B cell (primary cell): ENCODE results near the gene C19orf12. TPM values are rescaled to one million over a fixed set of nuclear protein-coding genes. Genes with fewer than 3 reads are reported as not detected.

ENCODE experiments used
- ATAC-seq: fragments of 200-7000 bp; cut with Tn5 transposase; one replicate; pipeline ENCODE4 v1.10.0; 2021; ENCODE audit warnings: low read depth, mild to moderate bottlenecking, moderate number of reproducible peaks, moderate library complexity
- CTCF ChIA-PET: fragments of 350-600 bp; sonication (Branson Sonifier 250); formaldehyde crosslinking; loops from one replicate; lab custom pipeline; 2021; ENCODE audit warnings: antibody characterized with exemption, inconsistent platforms; lab: Charles Lee
- POLR2A ChIA-PET: fragments of 350-600 bp; sonication (Branson Sonifier 250); formaldehyde crosslinking; loops from one replicate; lab custom pipeline; 2021; ENCODE audit warnings: antibody characterized with exemption; lab: Charles Lee
- DNase-seq: peaks from one replicate; pipeline ENCODE4 v3.0.0; 2013
- H2AFZ ChIP-seq: 2 replicates; pipeline ENCODE4 v1.6.1; 2012; ENCODE audit warnings: mild to moderate bottlenecking, low read depth, low read length; ENCODE audit not compliant: insufficient read depth, poor library complexity, severe bottlenecking
- H3K27ac ChIP-seq, 2 donors: 1 replicate in 1 of 2; 2 replicates in 1 of 2; pipeline ENCODE4 v1.5.1; 2012 to 2013; ENCODE audit warnings: low read length in 2 of 2, mild to moderate bottlenecking in 2 of 2, moderate library complexity in 1 of 2
- H3K27me3 ChIP-seq, 4 experiments: fragments of 200-600 bp in 1 of 4; sonication (generic) in 1 of 4; replicated peaks in 1 of 4; 1 replicate in 2 of 4; 2 replicates in 2 of 4; pipeline versions ENCODE4 v1.6.1 to v1.7.0; 2013 to 2016; ENCODE audit warnings: low read length in 3 of 4, mild to moderate bottlenecking in 2 of 4, mixed read lengths in 1 of 4, moderate library complexity in 1 of 4; ENCODE audit not compliant: insufficient read depth in 4 of 4, control insufficient read depth in 3 of 4; ENCODE audit errors: control extremely low read depth in 1 of 4
- H3K36me3 ChIP-seq, 2 experiments: replicated peaks in 1 of 2; 1 replicate in 1 of 2; 2 replicates in 1 of 2; pipeline versions ENCODE4 v1.6.1 to v1.7.1; 2013; ENCODE audit warnings: low read length in 1 of 2; ENCODE audit not compliant: insufficient read depth in 2 of 2, control insufficient read depth in 1 of 2; ENCODE audit errors: control extremely low read depth in 1 of 2, extremely low read depth in 1 of 2
- H3K4me1 ChIP-seq, 2 donors: fragments of 200-600 bp in 1 of 2; sonication (generic) in 1 of 2; 1 replicate in 1 of 2; 2 replicates in 1 of 2; pipeline versions ENCODE4 v1.5.1 to v1.6.1; 2013 to 2017; ENCODE audit warnings: low read length in 2 of 2; ENCODE audit not compliant: control insufficient read depth in 2 of 2, insufficient read depth in 2 of 2
- H3K4me2 ChIP-seq: replicated peaks from 2 replicates; pipeline ENCODE3; 2012; ENCODE audit warnings: mild to moderate bottlenecking, low read depth, low read length; ENCODE audit not compliant: poor library complexity, severe bottlenecking
- H3K4me3 ChIP-seq, 5 experiments: fragments of 200-600 bp in 1 of 5; sonication (generic) in 1 of 5; 1 replicate in 3 of 5; 2 replicates in 2 of 5; pipeline versions ENCODE4 v1.5.1 to v1.7.0; 2011 to 2016; ENCODE audit warnings: low read length in 4 of 5, mild to moderate bottlenecking in 4 of 5, low read depth in 2 of 5, control low read depth in 1 of 5, moderate library complexity in 1 of 5; ENCODE audit not compliant: insufficient read depth in 1 of 5; ENCODE audit errors: control extremely low read depth in 1 of 5, extremely low read depth in 1 of 5
- H3K79me2 ChIP-seq: fragments of 200-600 bp; sonication (generic); one replicate; pipeline ENCODE4 v1.6.0; 2016; ENCODE audit warnings: low read length; ENCODE audit not compliant: control insufficient read depth, insufficient read depth
- H3K9ac ChIP-seq: fragments of 200-600 bp; sonication (generic); 2 replicates; pipeline ENCODE4 v1.6.1; 2017; ENCODE audit warnings: mild to moderate bottlenecking, low read length, moderate library complexity
- H3K9me3 ChIP-seq, 3 donors: one replicate each; pipeline versions ENCODE4 v1.6.1 to v1.7.1; 2013; ENCODE audit warnings: low read length in 2 of 3; ENCODE audit not compliant: control insufficient read depth in 2 of 3, insufficient read depth in 1 of 3; ENCODE audit errors: control extremely low read depth in 1 of 3
- H4K20me1 ChIP-seq: 2 replicates; pipeline ENCODE4 v1.6.0; 2012; ENCODE audit warnings: mild to moderate bottlenecking, low read length; ENCODE audit not compliant: insufficient read depth, control insufficient read depth, poor library complexity, severe bottlenecking
- H3K27ac Mint-ChIP-seq: one replicate; pipeline ENCODE4 v1.8.0; 2021; ENCODE audit warnings: mixed read lengths
- H3K27me3 Mint-ChIP-seq: one replicate; pipeline ENCODE4 v1.8.0; 2021; ENCODE audit warnings: mixed read lengths
- H3K4me1 Mint-ChIP-seq: one replicate; pipeline ENCODE4 v1.8.0; 2021; ENCODE audit warnings: mixed read lengths
- H3K4me3 Mint-ChIP-seq: one replicate; pipeline ENCODE4 v1.8.0; 2021; ENCODE audit warnings: mixed read lengths
- H3K9me3 Mint-ChIP-seq: one replicate; pipeline ENCODE4 v1.8.0; 2022; ENCODE audit warnings: mixed read lengths; ENCODE audit not compliant: insufficient read depth
- CTCF ChIP-seq: fragments of 200-600 bp; IDR thresholded peaks from one replicate; pipeline ENCODE4 v1.8.0; 2022; ENCODE audit warnings: antibody characterized with exemption, mild to moderate bottlenecking
- EZH2 ChIP-seq: IDR thresholded peaks from 2 replicates; pipeline ENCODE4 v1.6.1; 2012; ENCODE audit warnings: borderline replicate concordance, low read depth, mild to moderate bottlenecking, moderate library complexity, low read length; ENCODE audit not compliant: insufficient read depth, poor library complexity, severe bottlenecking
- WGBS: methylation state at CpG from one replicate; pipeline ENCODE4 v1.1.5; 2013; ENCODE audit warnings: missing lambda C conversion rate; ENCODE audit not compliant: insufficient coverage; 5-methylcytosine and 5-hydroxymethylcytosine counted together
- intact Hi-C: fragments of 100-400 bp; cut with micrococcal nuclease; formaldehyde crosslinking; loops from one replicate; pipeline ENCODE4 v1.10.0; 2022
- polyA plus RNA-seq: library from polyadenylated mRNA; depleted of rRNA; stranded (reverse); fragments of >200 nt; gene quantifications from 2 replicates; pipeline ENCODE4 v1.2.3, GENCODE V29; 2012
- total RNA-seq, 2 donors: library from RNA; stranded (reverse); fragments of 120-200 nt in 1 of 2; gene quantifications; 1 replicate in 1 of 2; 2 replicates in 1 of 2; pipeline versions ENCODE4 v1.2.3 to v1.2.4, GENCODE V29; 2013 to 2022

C19orf12 gene
- total and polyA plus RNA-seq, 2 donors (not counting 1 experiment from before 2014, with no cell fraction given): 12.6 to 29.4 TPM

GRCh38 chr19:29715701-29716581 lies 880 bp upstream of the C19orf12 start:
- intact Hi-C loops: loop anchor here (1.0 to 5.0 kb wide), 6 partner anchors 22 to 1924 kb away; partner anchors contain the start of genes PLEKHF1, POP4 and URI1
- Histone ChIP-seq H3K27me3 (no peaks in the 10 kb centered on the region), H3K79me2 (peaks cover 51% of the 10 kb centered on the region), H2AFZ (peak overlapping the region; percentile 96), H3K4me1 (peaks cover 29 to 42% of the 10 kb centered on the region in 2 donors), H4K20me1 (no peaks in the 10 kb centered on the region), H3K27ac (peak overlapping the region; percentile 86 to 95), H3K9ac (peak overlapping the region; percentile 95), H3K9me3 (no peaks in the 10 kb centered on the region), H3K4me3 (peak overlapping the region; percentile 13 to 95 (median 79)), H3K36me3 (peaks cover 0 to 3% of the 10 kb centered on the region in 2 experiments), H3K4me2 (peak overlapping the region; percentile 95)
- H3K4me1 Mint-ChIP-seq: peaks cover 42% of the 10 kb centered on the region
- ATAC-seq (no peak), DNase-seq (no peak)
- H3K4me3 Mint-ChIP-seq: peak overlapping the region; percentile 93
- peaks cover 2% of the 10 kb centered on the region for H3K27me3 Mint-ChIP-seq
- peak overlapping the region; percentile 96 for H3K27ac Mint-ChIP-seq
- CTCF ChIA-PET: interaction anchor here (0.5 to 11.1 kb wide), 44 partner anchors 7 to 1124 kb away, joined by 3 to 273 read pairs (median 4); partner anchors contain the start of genes PLEKHF1, POP4 and URI1
- H3K9me3 Mint-ChIP-seq: no peaks in the 10 kb centered on the region
- 38% methylated on average over 5 of the region's 13 CpGs for WGBS
- POLR2A ChIA-PET: interaction anchor here (0.9 to 3.0 kb wide), 7 partner anchors 21 to 129 kb away, joined by 3 to 29 read pairs (median 8); partner anchors contain the start of genes PLEKHF1 and POP4
- no peak for TF ChIP-seq EZH2
- no peak for TF ChIP-seq CTCF
